ENCODE measurements around the gene CA12. TPM values are rescaled to one million over a fixed set of nuclear protein-coding genes. Genes with fewer than 3 reads are reported as not detected.

The CA12 gene
- total RNA-seq, 1 experiment from 2014 or later, result 19.8 TPM

DNA sequence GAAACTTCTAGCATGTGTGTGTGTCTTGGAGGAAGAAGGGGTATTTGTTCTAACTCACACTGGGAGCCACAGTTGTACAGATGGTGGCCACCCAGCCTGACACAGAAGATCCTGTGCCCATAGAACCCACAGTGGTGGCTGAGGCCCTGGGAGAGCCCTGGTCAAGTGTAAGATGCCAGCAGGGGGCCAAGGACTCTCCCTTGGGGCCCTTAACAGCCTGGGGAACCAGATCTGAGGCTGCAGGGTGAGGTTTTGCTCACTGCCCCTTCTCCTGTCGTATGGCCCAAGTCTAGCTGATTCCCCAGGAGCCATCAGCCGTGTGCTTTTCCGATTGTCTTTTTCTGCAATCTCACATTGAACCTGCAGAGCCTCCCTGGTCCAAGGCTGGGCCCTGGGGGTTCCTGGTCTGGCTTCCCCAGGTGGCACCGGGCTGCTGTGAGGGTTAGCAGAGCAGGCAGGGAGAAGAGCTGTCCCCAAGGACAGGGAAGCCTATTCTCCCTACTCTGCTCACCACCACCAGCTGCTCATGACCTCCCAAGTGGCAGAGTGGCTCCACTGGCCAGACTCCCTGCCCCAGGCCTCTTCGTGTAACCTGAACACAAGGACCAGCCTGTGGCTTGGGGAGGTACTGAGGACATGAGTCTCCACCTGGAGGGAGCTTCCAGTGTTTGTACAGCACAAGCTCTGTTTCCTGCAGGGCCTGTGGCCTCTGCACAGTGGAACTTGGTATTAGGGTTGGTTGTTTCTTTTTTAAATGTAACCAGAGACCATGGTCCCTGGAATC, 51.9 kb downstream of the CA12 start:
- ChIA-PET POLR2A (ENCODE audit: unreplicated experiment) (no interaction called here), CTCF (no interaction called here)
- Histone ChIP-seq H3K9me3 (ENCODE audit: low read length) (no peaks in the 10 kb centered on the region), H4K20me1 (ENCODE audit: low read length) (no peaks in the 10 kb centered on the region), H3K9ac (ENCODE audit: low read length) (no peak overlapping the region), H3K27me3 (ENCODE audit: low read length) (no peaks in the 10 kb centered on the region), H3K4me1 (ENCODE audit: insufficient read depth, low read length) (peaks cover 28% of the 10 kb centered on the region), H3K9me2 (replicated peaks; ENCODE audit: low read length) (no peaks in the 10 kb centered on the region), H3K4me2 (ENCODE audit: low read length) (no peak overlapping the region), H2AFZ (ENCODE audit: low read length) (no peak overlapping the region), H3K4me3 (ENCODE audit: low read length) (no peak overlapping the region), H3F3A (ENCODE audit: low read length, unreplicated experiment) (no peaks in the 10 kb centered on the region), H3K27ac (ENCODE audit: low read length) (no peak overlapping the region), H3K79me2 (ENCODE audit: low read length) (no peaks in the 10 kb centered on the region), H3K36me3 (ENCODE audit: low read depth, low read length) (no peaks in the 10 kb centered on the region)
- BruUV-seq (replicated peaks), result no TSS peak
- intact Hi-C loops (cut with micrococcal nuclease), result loop anchor here (5.0 kb wide), 1 partner anchor 53 kb away; the partner anchor contains the start of gene CA12
- TF ChIP-seq EZH2phosphoT487 (IDR thresholded peaks at IDR 0.05; ENCODE audit: borderline replicate concordance, low read length), result no peak
- TF ChIP-seq EZH2 (IDR thresholded peaks at IDR 0.05; ENCODE audit: low read length, unreplicated experiment), result no peak
- TF ChIP-seq, protein P1, sequence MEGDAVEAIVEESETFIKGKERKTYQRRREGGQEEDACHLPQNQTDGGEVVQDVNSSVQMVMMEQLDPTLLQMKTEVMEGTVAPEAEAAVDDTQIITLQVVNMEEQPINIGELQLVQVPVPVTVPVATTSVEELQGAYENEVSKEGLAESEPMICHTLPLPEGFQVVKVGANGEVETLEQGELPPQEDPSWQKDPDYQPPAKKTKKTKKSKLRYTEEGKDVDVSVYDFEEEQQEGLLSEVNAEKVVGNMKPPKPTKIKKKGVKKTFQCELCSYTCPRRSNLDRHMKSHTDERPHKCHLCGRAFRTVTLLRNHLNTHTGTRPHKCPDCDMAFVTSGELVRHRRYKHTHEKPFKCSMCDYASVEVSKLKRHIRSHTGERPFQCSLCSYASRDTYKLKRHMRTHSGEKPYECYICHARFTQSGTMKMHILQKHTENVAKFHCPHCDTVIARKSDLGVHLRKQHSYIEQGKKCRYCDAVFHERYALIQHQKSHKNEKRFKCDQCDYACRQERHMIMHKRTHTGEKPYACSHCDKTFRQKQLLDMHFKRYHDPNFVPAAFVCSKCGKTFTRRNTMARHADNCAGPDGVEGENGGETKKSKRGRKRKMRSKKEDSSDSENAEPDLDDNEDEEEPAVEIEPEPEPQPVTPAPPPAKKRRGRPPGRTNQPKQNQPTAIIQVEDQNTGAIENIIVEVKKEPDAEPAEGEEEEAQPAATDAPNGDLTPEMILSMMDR (conservative IDR thresholded peaks at IDR 0.05; ENCODE audit: low read depth, low read length), result no peak
- ATAC-seq, result no peak
- no peak for DNase-seq

DNA sequence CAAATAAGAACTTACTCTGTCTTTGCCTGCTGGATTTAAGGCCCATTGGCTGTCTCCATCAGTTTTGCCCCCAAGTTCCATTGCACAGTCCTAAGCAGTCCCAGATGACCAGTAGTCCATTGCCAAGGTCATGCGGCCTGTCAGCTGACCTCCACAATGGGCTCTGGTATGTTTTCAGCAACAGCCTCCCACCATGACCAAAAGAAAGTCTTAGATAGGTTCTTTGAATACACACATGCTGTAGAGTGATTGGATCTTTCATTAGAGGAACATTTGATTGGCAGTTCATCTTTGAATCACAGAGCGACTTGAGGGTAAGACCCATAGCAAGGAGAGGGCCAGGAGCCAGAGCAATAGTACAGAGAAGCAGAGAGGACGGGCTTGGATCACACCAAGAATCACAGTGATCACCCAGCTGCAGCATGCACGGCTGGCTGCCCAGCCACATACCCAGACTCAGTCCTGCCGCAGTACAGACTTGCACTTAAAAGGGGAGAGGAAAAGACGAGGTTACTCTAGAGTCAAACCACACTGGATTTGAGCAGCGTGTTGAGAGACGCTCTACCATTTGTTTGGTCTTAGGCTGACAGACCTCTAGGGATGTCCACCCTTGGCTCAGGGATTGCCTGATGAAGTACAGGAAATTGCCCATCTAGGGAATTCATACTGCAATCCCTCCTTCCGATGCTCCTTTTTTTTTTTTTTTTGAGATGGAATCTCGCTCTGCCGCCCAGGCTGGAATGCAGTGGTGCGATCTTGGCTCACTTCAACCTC, 53.8 kb downstream of the CA12 start:
- H3F3A ChIP-seq (ENCODE audit: low read length, unreplicated experiment), result no peaks in the 10 kb centered on the region
- H3K27me3 ChIP-seq (ENCODE audit: low read length), result no peaks in the 10 kb centered on the region
- no peak for TF ChIP-seq EZH2 (IDR thresholded peaks at IDR 0.05; ENCODE audit: low read length, unreplicated experiment)
- ChIA-PET POLR2A (ENCODE audit: unreplicated experiment) (no interaction called here), CTCF (no interaction called here)
- H3K79me2 ChIP-seq (ENCODE audit: low read length), result no peaks in the 10 kb centered on the region
- no TSS peak for BruUV-seq (replicated peaks)
- no peaks in the 10 kb centered on the region for H3K9me3 ChIP-seq (ENCODE audit: low read length)
- no peak overlapping the region for H3K27ac ChIP-seq (ENCODE audit: low read length)
- no peaks in the 10 kb centered on the region for H3K36me3 ChIP-seq (ENCODE audit: low read depth, low read length)
- no peak overlapping the region for H3K4me3 ChIP-seq (ENCODE audit: low read length)
- no peak overlapping the region for H3K9ac ChIP-seq (ENCODE audit: low read length)
- ATAC-seq (no peak), DNase-seq (no peak)
- no peaks in the 10 kb centered on the region for H3K9me2 ChIP-seq (replicated peaks; ENCODE audit: low read length)
- no peak overlapping the region for H3K4me2 ChIP-seq (ENCODE audit: low read length)
- H4K20me1 ChIP-seq (ENCODE audit: low read length), result no peaks in the 10 kb centered on the region
- intact Hi-C loops (cut with micrococcal nuclease), result no loop called here
- H3K4me1 ChIP-seq (ENCODE audit: insufficient read depth, low read length), result peaks cover 20% of the 10 kb centered on the region
- no peak overlapping the region for H2AFZ ChIP-seq (ENCODE audit: low read length)

DNA sequence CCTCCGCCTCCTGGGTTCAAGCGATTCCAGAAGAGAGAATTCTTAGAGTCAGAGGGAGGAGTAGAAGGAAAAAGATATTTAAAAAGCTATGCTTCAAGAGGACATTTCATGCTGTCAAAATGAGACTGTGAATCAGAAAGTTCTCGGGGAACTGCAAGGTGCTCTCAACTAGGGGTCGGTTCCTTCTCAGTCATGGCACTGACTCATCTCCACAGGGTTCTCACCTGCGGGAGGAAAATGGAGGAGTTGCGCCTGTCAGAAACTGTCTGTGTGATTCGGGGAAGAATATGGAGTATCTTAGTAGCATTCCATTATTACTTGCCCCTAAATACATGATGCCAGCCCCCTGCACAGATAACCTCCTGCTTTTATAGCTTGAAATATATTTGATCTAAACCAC, 56.9 kb downstream of the CA12 start:
- H3K9ac ChIP-seq (ENCODE audit: low read length), result no peak overlapping the region
- DNase-seq (no peak), ATAC-seq (no peak)
- ChIA-PET CTCF (no interaction called here), POLR2A (ENCODE audit: unreplicated experiment) (no interaction called here)
- no peak overlapping the region for H3K27ac ChIP-seq (ENCODE audit: low read length)
- no peaks in the 10 kb centered on the region for H3K4me1 ChIP-seq (ENCODE audit: insufficient read depth, low read length)
- TF ChIP-seq, protein P1 (conservative IDR thresholded peaks at IDR 0.05; ENCODE audit: low read depth, low read length), result no peak
- TF ChIP-seq EZH2phosphoT487 (IDR thresholded peaks at IDR 0.05; ENCODE audit: borderline replicate concordance, low read length) (no peak), EZH2 (IDR thresholded peaks at IDR 0.05; ENCODE audit: low read length, unreplicated experiment) (no peak)
- H3F3A ChIP-seq (ENCODE audit: low read length, unreplicated experiment), result no peaks in the 10 kb centered on the region
- H3K4me2 ChIP-seq (ENCODE audit: low read length), result no peak overlapping the region
- no peak overlapping the region for H2AFZ ChIP-seq (ENCODE audit: low read length)
- no peaks in the 10 kb centered on the region for H3K36me3 ChIP-seq (ENCODE audit: low read depth, low read length)
- BruUV-seq (replicated peaks), result no TSS peak
- no peaks in the 10 kb centered on the region for H3K9me3 ChIP-seq (ENCODE audit: low read length)
- no peaks in the 10 kb centered on the region for H3K9me2 ChIP-seq (replicated peaks; ENCODE audit: low read length)
- H3K79me2 ChIP-seq (ENCODE audit: low read length), result no peaks in the 10 kb centered on the region
- no peak overlapping the region for H3K4me3 ChIP-seq (ENCODE audit: low read length)
- no peaks in the 10 kb centered on the region for H3K27me3 ChIP-seq (ENCODE audit: low read length)
- intact Hi-C loops (cut with micrococcal nuclease), result no loop called here
- no peaks in the 10 kb centered on the region for H4K20me1 ChIP-seq (ENCODE audit: low read length)

Data from PC-3 (cell line).